PC-9 (cell line): Measurements from ENCODE around the gene LARGE1. TPM values are rescaled to one million over a fixed set of nuclear protein-coding genes. Genes with fewer than 3 reads are reported as not detected.

Source experiments
- BruUV-seq: library from RNA; stranded (reverse); fragments of 400-500 nt; replicated peaks from 2 replicates; lab custom pipeline; 2021; lab: Mats Ljungman, UMichigan
- CTCF ChIA-PET: fragments of 300-600 bp; sonication (Branson Sonifier 250); formaldehyde crosslinking; loops from one replicate; lab custom pipeline; 2022; ENCODE audit warnings: antibody characterized with exemption; lab: Charles Lee
- POLR2A ChIA-PET: fragments of 300-600 bp; sonication (Branson Sonifier 250); formaldehyde crosslinking; loops from one replicate; lab custom pipeline; 2022; ENCODE audit warnings: antibody characterized with exemption; ENCODE audit not compliant: unreplicated experiment; lab: Charles Lee
- DNase-seq, 2 experiments: peaks; one replicate each; pipeline versions ENCODE4 v3.0.0 to v3.0.0-alpha.2; 2015 to 2022; ENCODE audit warnings: mixed read lengths in 1 of 2
- H2AFZ ChIP-seq: fragments of 200-600 bp; sonication (generic); 2 replicates; pipeline ENCODE4 v1.8.1; 2017; ENCODE audit warnings: antibody characterized with exemption
- H3F3A ChIP-seq: fragments of 200-600 bp; sonication (generic); 2 replicates; pipeline ENCODE4 v1.8.1; 2017; ENCODE audit warnings: antibody characterized with exemption, mild to moderate bottlenecking, low read depth; ENCODE audit not compliant: insufficient read depth
- H3K27ac ChIP-seq: fragments of 200-600 bp; sonication (generic); 2 replicates; pipeline ENCODE4 v1.6.1; 2016; ENCODE audit warnings: mixed run types
- H3K27me3 ChIP-seq: fragments of 200-600 bp; sonication (generic); 2 replicates; pipeline ENCODE4 v1.6.1; 2016; ENCODE audit warnings: low read depth, mixed run types; ENCODE audit not compliant: insufficient read depth
- H3K36me3 ChIP-seq: fragments of 200-600 bp; sonication (generic); 2 replicates; pipeline ENCODE4 v1.6.1; 2016; ENCODE audit warnings: low read depth, mixed run types
- H3K4me1 ChIP-seq: fragments of 200-600 bp; sonication (generic); replicated peaks from 2 replicates; pipeline ENCODE4 v1.6.1; 2016; ENCODE audit warnings: mixed run types; ENCODE audit not compliant: insufficient read depth
- H3K4me2 ChIP-seq: fragments of 200-600 bp; sonication (generic); 2 replicates; pipeline ENCODE4 v1.6.1; 2017; ENCODE audit warnings: mixed run types
- H3K4me3 ChIP-seq: fragments of 200-600 bp; sonication (generic); 2 replicates; pipeline ENCODE4 v1.6.1; 2016; ENCODE audit warnings: mixed run types
- H3K79me2 ChIP-seq: fragments of 200-600 bp; sonication (generic); 2 replicates; pipeline ENCODE4 v1.6.1; 2017; ENCODE audit warnings: low read depth, mixed run types
- H3K9me2 ChIP-seq: fragments of 200-600 bp; sonication (generic); 2 replicates; pipeline ENCODE4 v1.8.1; 2017; ENCODE audit warnings: mild to moderate bottlenecking; ENCODE audit not compliant: insufficient read depth
- H3K9me3 ChIP-seq: fragments of 200-600 bp; sonication (generic); 2 replicates; pipeline ENCODE4 v1.8.1; 2016; ENCODE audit warnings: low read depth; ENCODE audit not compliant: insufficient read depth
- H4K20me1 ChIP-seq: fragments of 200-600 bp; sonication (generic); 2 replicates; pipeline ENCODE4 v1.8.1; 2017; ENCODE audit not compliant: insufficient read depth
- EZH2 ChIP-seq: fragments of 200-600 bp; sonication (generic); IDR thresholded peaks from 2 replicates; pipeline ENCODE4 v1.8.0; 2017; ENCODE audit warnings: antibody characterized with exemption, low read depth
- intact Hi-C: fragments of 100-400 bp; cut with micrococcal nuclease; formaldehyde crosslinking; loops from one replicate; pipeline ENCODE4 v1.10.0; 2022; ENCODE audit not compliant: unreplicated experiment
- total RNA-seq: library from RNA; stranded (reverse); gene quantifications from 2 replicates; pipeline ENCODE4 v1.2.3, GENCODE V29; 2021
- TF ChIP-seq, protein P1 (sequence below): fragments of 200-600 bp; sonication (generic); conservative IDR thresholded peaks from 2 replicates; pipeline ENCODE4 v1.6.1; 2017; ENCODE audit warnings: mixed run types, antibody characterized with exemption, mild to moderate bottlenecking, moderate library complexity

LARGE1 gene
- total RNA-seq, 1 experiment from 2014 or later, result 12.5 TPM

DNA sequence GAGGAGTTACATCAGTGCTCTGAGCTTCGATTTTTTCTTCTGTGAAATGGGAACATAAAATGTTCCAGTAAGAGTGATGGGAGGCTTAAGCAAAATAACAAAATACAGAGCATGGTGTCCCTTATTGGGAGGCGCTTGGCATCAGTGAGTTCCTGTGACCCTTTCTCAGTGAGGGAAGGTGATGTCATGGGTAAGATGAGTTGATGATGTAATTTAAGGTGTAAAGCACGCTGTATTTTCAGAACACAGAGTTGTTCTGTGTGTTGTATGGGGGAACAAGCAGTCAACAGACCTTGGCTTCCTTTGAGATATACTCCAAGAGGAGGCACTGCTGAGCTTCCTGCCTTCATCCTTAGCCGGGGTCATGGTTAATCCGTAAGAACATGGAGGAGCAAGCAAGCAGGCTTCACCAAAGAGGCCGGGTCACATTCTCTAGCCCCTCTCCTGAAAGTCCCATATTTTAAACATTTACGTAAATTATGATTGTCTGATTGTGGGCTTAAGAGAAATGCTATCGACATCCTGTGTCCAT, 266.7 kb downstream of the LARGE1 start:
- CTCF ChIA-PET, result no interaction called here
- Histone ChIP-seq H3K9me3 (no peaks in the 10 kb centered on the region), H3K27me3 (no peaks in the 10 kb centered on the region), H2AFZ (no peak overlapping the region), H3F3A (peaks cover 3% of the 10 kb centered on the region; the same call in 1 of the 2 replicates), H3K79me2 (no peaks in the 10 kb centered on the region), H3K4me3 (no peak overlapping the region), H3K4me2 (no peak overlapping the region), H3K27ac (no peak overlapping the region), H4K20me1 (no peaks in the 10 kb centered on the region), H3K9me2 (no peaks in the 10 kb centered on the region; the same call in 1 of the 2 replicates), H3K36me3 (no peaks in the 10 kb centered on the region), H3K4me1 (no peaks in the 10 kb centered on the region; the same call in 1 of the 2 replicates)
- POLR2A ChIA-PET, result no interaction called here
- no peak for DNase-seq
- intact Hi-C loops, result no loop called here
- no TSS peak for BruUV-seq
- TF ChIP-seq EZH2, result no peak
- TF ChIP-seq, protein P1, sequence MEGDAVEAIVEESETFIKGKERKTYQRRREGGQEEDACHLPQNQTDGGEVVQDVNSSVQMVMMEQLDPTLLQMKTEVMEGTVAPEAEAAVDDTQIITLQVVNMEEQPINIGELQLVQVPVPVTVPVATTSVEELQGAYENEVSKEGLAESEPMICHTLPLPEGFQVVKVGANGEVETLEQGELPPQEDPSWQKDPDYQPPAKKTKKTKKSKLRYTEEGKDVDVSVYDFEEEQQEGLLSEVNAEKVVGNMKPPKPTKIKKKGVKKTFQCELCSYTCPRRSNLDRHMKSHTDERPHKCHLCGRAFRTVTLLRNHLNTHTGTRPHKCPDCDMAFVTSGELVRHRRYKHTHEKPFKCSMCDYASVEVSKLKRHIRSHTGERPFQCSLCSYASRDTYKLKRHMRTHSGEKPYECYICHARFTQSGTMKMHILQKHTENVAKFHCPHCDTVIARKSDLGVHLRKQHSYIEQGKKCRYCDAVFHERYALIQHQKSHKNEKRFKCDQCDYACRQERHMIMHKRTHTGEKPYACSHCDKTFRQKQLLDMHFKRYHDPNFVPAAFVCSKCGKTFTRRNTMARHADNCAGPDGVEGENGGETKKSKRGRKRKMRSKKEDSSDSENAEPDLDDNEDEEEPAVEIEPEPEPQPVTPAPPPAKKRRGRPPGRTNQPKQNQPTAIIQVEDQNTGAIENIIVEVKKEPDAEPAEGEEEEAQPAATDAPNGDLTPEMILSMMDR, result no peak

DNA sequence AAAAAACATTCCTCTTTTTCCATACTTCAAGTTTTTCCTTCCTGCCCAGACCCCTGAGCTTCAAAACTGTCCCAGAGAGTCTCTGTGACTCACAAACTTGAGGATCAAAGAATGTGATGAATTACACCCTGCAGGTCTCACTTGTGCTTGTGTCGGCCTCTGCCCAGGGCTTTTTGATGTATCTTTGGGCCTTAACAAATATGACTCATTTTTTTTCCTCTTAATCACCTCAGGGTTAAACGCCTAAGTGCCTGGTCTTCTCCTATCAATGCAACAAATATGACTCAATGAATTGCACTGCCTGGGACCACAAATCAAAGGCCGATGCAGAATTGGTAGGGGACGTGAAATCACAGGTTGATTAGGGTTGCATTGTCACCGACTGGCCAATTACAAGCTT, 267.7 kb downstream of the LARGE1 start:
- Histone ChIP-seq H3K79me2 (no peaks in the 10 kb centered on the region), H4K20me1 (no peaks in the 10 kb centered on the region), H3F3A (peaks cover 3% of the 10 kb centered on the region; the same call in 1 of the 2 replicates), H3K9me3 (no peaks in the 10 kb centered on the region), H3K27me3 (no peaks in the 10 kb centered on the region), H3K36me3 (no peaks in the 10 kb centered on the region), H3K27ac (no peak overlapping the region), H3K9me2 (no peaks in the 10 kb centered on the region), H3K4me2 (no peak overlapping the region), H3K4me1 (no peaks in the 10 kb centered on the region; the same call in 1 of the 2 replicates), H2AFZ (no peak overlapping the region), H3K4me3 (no peak overlapping the region)
- POLR2A ChIA-PET, result interaction anchor here (0.6 kb wide), 1 partner anchor 891 kb away, joined by 4 read pairs; no protein-coding TSS in a partner anchor
- TF ChIP-seq, protein P1, result no peak
- TF ChIP-seq EZH2, result no peak
- CTCF ChIA-PET, result no interaction called here
- intact Hi-C loops, result no loop called here
- DNase-seq, result peak in 1 of 2 experiments; percentile 62
- no TSS peak for BruUV-seq

DNA sequence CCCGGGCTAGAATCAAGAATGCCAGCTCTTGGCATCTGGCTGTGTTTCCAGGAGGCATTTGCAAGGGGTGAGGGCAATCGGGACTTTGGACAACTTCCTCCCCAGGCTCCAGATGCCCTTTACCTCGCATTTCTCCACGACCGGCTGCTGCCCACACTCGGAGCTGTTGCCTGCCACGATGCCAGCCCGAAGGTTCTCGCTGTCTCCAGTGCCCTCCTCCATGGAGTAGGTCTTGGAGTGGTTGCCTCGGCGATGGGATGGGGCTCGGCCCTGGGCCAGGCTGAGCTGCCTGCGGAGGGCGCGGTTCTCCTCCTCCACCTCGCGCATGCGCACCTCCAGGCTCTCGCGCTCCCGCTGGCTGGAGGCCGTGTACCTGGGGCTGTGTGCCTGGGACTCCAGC, 270.0 kb downstream of the LARGE1 start:
- no peak overlapping the region for H3K4me2 ChIP-seq
- H3K9me3 ChIP-seq, result no peaks in the 10 kb centered on the region
- TF ChIP-seq, protein P1, result no peak
- no peak for TF ChIP-seq EZH2
- no peak overlapping the region for H2AFZ ChIP-seq
- POLR2A ChIA-PET, result no interaction called here
- DNase-seq, result no peak
- H3K79me2 ChIP-seq, result no peaks in the 10 kb centered on the region
- H3F3A ChIP-seq, result peaks cover 3% of the 10 kb centered on the region; the same call in 1 of the 2 replicates
- no peaks in the 10 kb centered on the region; the same call in 1 of the 2 replicates for H3K4me1 ChIP-seq
- BruUV-seq, result no TSS peak
- H4K20me1 ChIP-seq, result no peaks in the 10 kb centered on the region
- H3K27me3 ChIP-seq, result no peaks in the 10 kb centered on the region
- CTCF ChIA-PET, result no interaction called here
- no peak overlapping the region for H3K4me3 ChIP-seq
- intact Hi-C loops, result no loop called here
- no peak overlapping the region for H3K27ac ChIP-seq
- no peaks in the 10 kb centered on the region for H3K36me3 ChIP-seq
- no peaks in the 10 kb centered on the region for H3K9me2 ChIP-seq
